H1 (cell line): Measurements from ENCODE around the gene TRIM21. TPM values are rescaled to one million over a fixed set of nuclear protein-coding genes. Genes with fewer than 3 reads are reported as not detected.

Experiments
- CTCF ChIA-PET: fragments of 300-600 bp; sonication (Branson Sonifier 250); formaldehyde crosslinking; loops from one replicate; lab custom pipeline; 2021; ENCODE audit not compliant: partially characterized antibody; lab: Charles Lee
- POLR2A ChIA-PET: fragments of 300-600 bp; sonication (Branson Sonifier 250); formaldehyde crosslinking; loops from one replicate; lab custom pipeline; 2021; ENCODE audit warnings: inconsistent platforms; ENCODE audit not compliant: partially characterized antibody; lab: Charles Lee
- DNase-seq, 2 experiments: peaks; one replicate each; pipeline versions ENCODE4 v3.0.0 to v3.0.0-alpha.2; 2010 to 2022; ENCODE audit warnings: low spot score in 2 of 2, low read depth in 1 of 2, mixed read lengths in 1 of 2
- FAIRE-seq: peaks from 2 replicates; lab custom pipeline; 2011; peaks lifted over from hg19 to GRCh38; lab: Jason Lieb, UNC
- H2AFZ ChIP-seq: 2 replicates; pipeline ENCODE4 v1.8.1; 2012; ENCODE audit warnings: low read length, inconsistent platforms
- H2AK5ac ChIP-seq: 2 replicates; pipeline ENCODE4 v1.6.1; 2013; ENCODE audit warnings: low read depth, low read length
- H2BK120ac ChIP-seq: replicated peaks from 2 replicates; pipeline ENCODE3; 2013; ENCODE audit warnings: low read depth, low read length, inconsistent platforms
- H2BK12ac ChIP-seq: 2 replicates; pipeline ENCODE4 v1.6.1; 2013; ENCODE audit warnings: low read depth, low read length
- H2BK15ac ChIP-seq: 2 replicates; pipeline ENCODE4 v1.6.1; 2013; ENCODE audit warnings: low read length
- H2BK20ac ChIP-seq: 2 replicates; pipeline ENCODE4 v1.6.1; 2013; ENCODE audit warnings: low read length
- H2BK5ac ChIP-seq: 2 replicates; pipeline ENCODE4 v1.6.1; 2013; ENCODE audit warnings: low read depth, low read length
- H3K14ac ChIP-seq: 2 replicates; pipeline ENCODE4 v1.6.1; 2013; ENCODE audit warnings: inconsistent platforms; ENCODE audit not compliant: insufficient read length
- H3K18ac ChIP-seq: 2 replicates; pipeline ENCODE4 v1.6.1; 2013; ENCODE audit warnings: low read length; ENCODE audit errors: extremely low read depth
- H3K23ac ChIP-seq: 2 replicates; pipeline ENCODE4 v1.6.1; 2013; ENCODE audit warnings: inconsistent platforms; ENCODE audit not compliant: insufficient read length
- H3K23me2 ChIP-seq: 2 replicates; pipeline ENCODE4 v1.6.1; 2013; ENCODE audit warnings: low read depth, low read length
- H3K27ac ChIP-seq: 2 replicates; pipeline ENCODE4 v1.6.1; 2011; ENCODE audit warnings: low read depth, low read length, inconsistent platforms
- H3K27me3 ChIP-seq, 4 experiments: replicated peaks in 1 of 4; 1 replicate in 1 of 4; 2 replicates in 3 of 4; pipeline versions ENCODE4 v1.6.1 to v1.8.1; 2011 to 2013; ENCODE audit warnings: low read length in 3 of 4, mild to moderate bottlenecking in 3 of 4, inconsistent platforms in 2 of 4, mixed read lengths in 2 of 4, moderate library complexity in 1 of 4; ENCODE audit not compliant: control insufficient read depth in 3 of 4, insufficient read depth in 3 of 4; ENCODE audit errors: extremely low read depth in 1 of 4
- H3K36me3 ChIP-seq, 4 experiments: 2 replicates each; pipeline versions ENCODE4 v1.6.1 to v1.8.1; 2011 to 2013; ENCODE audit warnings: mild to moderate bottlenecking in 4 of 4, low read length in 3 of 4, moderate library complexity in 2 of 4, control low read depth in 1 of 4, inconsistent platforms in 1 of 4; ENCODE audit not compliant: insufficient read depth in 4 of 4, control insufficient read depth in 2 of 4
- H3K4ac ChIP-seq: replicated peaks from 2 replicates; pipeline ENCODE3; 2013; ENCODE audit warnings: low read length, low read depth, mixed read lengths, inconsistent platforms; ENCODE audit not compliant: insufficient read length
- H3K4me1 ChIP-seq, 4 experiments: replicated peaks in 1 of 4; 1 replicate in 1 of 4; 2 replicates in 3 of 4; pipeline versions ENCODE4 v1.6.1 to v1.8.1; 2011 to 2013; ENCODE audit warnings: low read length in 3 of 4, inconsistent platforms in 2 of 4, mixed read lengths in 1 of 4; ENCODE audit not compliant: insufficient read depth in 4 of 4, control insufficient read depth in 3 of 4
- H3K4me2 ChIP-seq, 2 experiments: 2 replicates each; pipeline versions ENCODE4 v1.6.1 to v1.8.1; 2011 to 2013; ENCODE audit warnings: low read depth in 2 of 2, low read length in 2 of 2, control low read depth in 1 of 2, inconsistent platforms in 1 of 2, mild to moderate bottlenecking in 1 of 2; ENCODE audit not compliant: insufficient read depth in 1 of 2
- H3K4me3 ChIP-seq, 4 experiments: fragments of 200-600, 300-600 bp in 1 of 4; sonication (generic), shearing (Covaris generic), sonication (Bioruptor Twin) in 1 of 4; 2 replicates each; pipeline versions ENCODE4 v1.5.1 to v1.8.1; 2011 to 2016; ENCODE audit warnings: low read length in 4 of 4, low read depth in 3 of 4, control low read depth in 2 of 4, inconsistent platforms in 2 of 4, mild to moderate bottlenecking in 2 of 4, mixed read lengths in 1 of 4, moderate library complexity in 1 of 4; ENCODE audit not compliant: insufficient read depth in 2 of 4; ENCODE audit errors: extremely low read depth in 1 of 4
- H3K56ac ChIP-seq: replicated peaks from 2 replicates; pipeline ENCODE3; 2013; ENCODE audit warnings: low read depth, mild to moderate bottlenecking, mixed read lengths, low read length, inconsistent platforms; ENCODE audit not compliant: insufficient read length
- H3K79me1 ChIP-seq: 2 replicates; pipeline ENCODE4 v1.6.1; 2013; ENCODE audit warnings: low read depth, low read length, control low read depth
- H3K79me2 ChIP-seq, 2 experiments: 2 replicates each; pipeline versions ENCODE4 v1.6.1 to v1.8.1; 2012 to 2013; ENCODE audit warnings: low read length in 2 of 2, mild to moderate bottlenecking in 2 of 2, inconsistent platforms in 1 of 2; ENCODE audit not compliant: insufficient read depth in 2 of 2, control insufficient read depth in 1 of 2
- H3K9ac ChIP-seq, 4 experiments: replicated peaks in 1 of 4; 1 replicate in 1 of 4; 2 replicates in 3 of 4; pipeline versions ENCODE4 v1.6.1 to v1.8.1; 2011 to 2013; ENCODE audit warnings: low read depth in 3 of 4, low read length in 3 of 4, control low read depth in 2 of 4, mild to moderate bottlenecking in 2 of 4, moderate library complexity in 2 of 4, inconsistent platforms in 1 of 4; ENCODE audit errors: extremely low read depth in 1 of 4
- H3K9me3 ChIP-seq, 2 experiments: 2 replicates each; pipeline versions ENCODE4 v1.6.1 to v1.8.1; 2012 to 2013; ENCODE audit warnings: mild to moderate bottlenecking in 2 of 2, moderate library complexity in 2 of 2, control low read depth in 1 of 2, inconsistent platforms in 1 of 2, low read depth in 1 of 2, low read length in 1 of 2, mixed read lengths in 1 of 2; ENCODE audit not compliant: insufficient read depth in 2 of 2
- H4K20me1 ChIP-seq, 2 experiments: replicated peaks in 1 of 2; 2 replicates each; pipeline versions ENCODE3 to v1.8.1; 2011 to 2013; ENCODE audit warnings: inconsistent platforms in 2 of 2, low read length in 2 of 2, mild to moderate bottlenecking in 1 of 2; ENCODE audit not compliant: insufficient read depth in 2 of 2, control insufficient read depth in 1 of 2
- H4K5ac ChIP-seq: 2 replicates; pipeline ENCODE4 v1.6.1; 2013; ENCODE audit warnings: low read length, low read depth, mixed read lengths, inconsistent platforms; ENCODE audit not compliant: insufficient read length
- H4K8ac ChIP-seq: 2 replicates; pipeline ENCODE4 v1.8.0; 2013; ENCODE audit warnings: mild to moderate bottlenecking, moderate library complexity, low read length, inconsistent platforms; ENCODE audit not compliant: insufficient read depth; ENCODE audit errors: extremely low read depth
- H4K91ac ChIP-seq: replicated peaks from 2 replicates; pipeline ENCODE3; 2013; ENCODE audit warnings: low read length, mixed read lengths, inconsistent platforms; ENCODE audit not compliant: insufficient read length
- EZH2 ChIP-seq: fragments of 200-600 bp; sonication (generic); IDR thresholded peaks from 2 replicates; pipeline ENCODE4 v1.7.1; 2012; ENCODE audit warnings: low read depth, mild to moderate bottlenecking, moderate library complexity, low read length, inconsistent platforms; ENCODE audit not compliant: severe bottlenecking
- JUN ChIP-seq: IDR thresholded peaks from 2 replicates; pipeline ENCODE4 v1.6.1; 2011; ENCODE audit warnings: low read depth, mild to moderate bottlenecking, improper control_type of control experiment, low read length
- KDM5A ChIP-seq: fragments of 200-600 bp; IDR thresholded peaks from 2 replicates; pipeline ENCODE4 v1.7.1; 2012; ENCODE audit warnings: mild to moderate bottlenecking, low read length, inconsistent platforms, mixed read lengths
- NANOG ChIP-seq: IDR thresholded peaks from 2 replicates; pipeline ENCODE4 v1.6.1; 2011; ENCODE audit warnings: low read length, low read depth, mild to moderate bottlenecking, inconsistent platforms; ENCODE audit not compliant: insufficient read depth, poor library complexity, severe bottlenecking
- POU5F1 ChIP-seq: IDR thresholded peaks from 2 replicates; pipeline ENCODE4 v1.6.1; 2011; ENCODE audit warnings: low read depth, mild to moderate bottlenecking, low read length, moderate library complexity
- SIRT6 ChIP-seq: IDR thresholded peaks from one replicate; pipeline ENCODE4 v1.7.1; 2012; ENCODE audit warnings: low read length, inconsistent platforms
- WGBS, 2 experiments: shearing (Covaris generic) in 1 of 2; methylation state at CpG; one replicate each; pipeline versions ENCODE4 v1.1.6 to v1.1.7; 2013 to 2015; ENCODE audit warnings: low lambda C conversion rate in 2 of 2, mixed read lengths in 2 of 2, inconsistent platforms in 1 of 2, low coverage in 1 of 2, missing lambda C conversion rate in 1 of 2; ENCODE audit not compliant: insufficient replicate concordance in 2 of 2, insufficient coverage in 1 of 2, insufficient read length in 1 of 2; ENCODE audit errors: extremely low coverage in 1 of 2, missing lambda C conversion rate in 1 of 2; 5-methylcytosine and 5-hydroxymethylcytosine counted together
- polyA plus RNA-seq, 7 experiments: library from polyadenylated mRNA; depleted of rRNA in 3 of 7; stranded (reverse) in 5 of 7; unstranded in 2 of 7; fragments of >200 nt in 5 of 7; fragments of 200-250 nt in 2 of 7; gene quantifications; 1 replicate in 5 of 7; 2 replicates in 1 of 7; 4 replicates in 1 of 7; pipeline versions ENCODE4 v1.2.1 to v1.2.3, GENCODE V29; 2011 to 2013; ENCODE audit warnings: missing spikeins in 2 of 7, mixed read lengths in 2 of 7
- total RNA-seq: library from RNA; stranded (reverse); fragmentation: NEBNext Ultra II Directional; extraction: Animal tissue kit (Norgen Biotek cat#: 25700); gene quantifications from 2 replicates; pipeline ENCODE4 v1.2.1, GENCODE V29; 2021

The TRIM21 gene
- total and polyA plus RNA-seq, 2 of the 8 experiments (the other 6 are each of a cell fraction or from before 2014, with no cell fraction given) = 15.6 to 16.7 TPM

GRCh38 chr11:4436411-4436810, 42.9 kb upstream of the TRIM21 start:
- ChIA-PET POLR2A (no interaction called here), CTCF (no interaction called here)
- no peak overlapping the region for H3K4me3 ChIP-seq
- no peak overlapping the region for H3K27ac ChIP-seq
- no peak overlapping the region for H2BK120ac ChIP-seq
- H3K9ac ChIP-seq = no peak overlapping the region
- H3K36me3 ChIP-seq = no peaks in the 10 kb centered on the region
- no peak overlapping the region for H2BK20ac ChIP-seq
- no peak overlapping the region for H2AK5ac ChIP-seq
- 88% methylated on average over 1 of the region's 1 CpG; no CpG with 5 or more reads in 1 of the 2 experiments for WGBS, 2 experiments
- no peak overlapping the region for H3K23ac ChIP-seq
- H3K9me3 ChIP-seq = no peaks in the 10 kb centered on the region
- H2BK12ac ChIP-seq = no peak overlapping the region
- no peaks in the 10 kb centered on the region for H3K79me1 ChIP-seq
- H3K18ac ChIP-seq = no peak overlapping the region
- no peak overlapping the region for H2BK15ac ChIP-seq
- no peak for TF ChIP-seq EZH2
- no peak for TF ChIP-seq POU5F1
- no peak for TF ChIP-seq NANOG
- no peak for TF ChIP-seq SIRT6
- TF ChIP-seq KDM5A = no peak
- no peak for TF ChIP-seq JUN
- H4K5ac ChIP-seq = no peak overlapping the region
- H3K23me2 ChIP-seq = no peaks in the 10 kb centered on the region
- FAIRE-seq (no peak), DNase-seq (no peak)
- H2AFZ ChIP-seq = no peak overlapping the region
- H4K20me1 ChIP-seq = no peaks in the 10 kb centered on the region
- H3K14ac ChIP-seq = no peak overlapping the region
- H3K4me2 ChIP-seq = no peak overlapping the region
- no peak overlapping the region for H3K56ac ChIP-seq
- no peak overlapping the region for H3K4ac ChIP-seq
- H2BK5ac ChIP-seq = no peak overlapping the region
- peaks cover 0 to 6% (median 0%) of the 10 kb centered on the region in 4 experiments; a peak in 2 of 7 replicates for H3K4me1 ChIP-seq
- no peak overlapping the region for H4K8ac ChIP-seq
- no peak overlapping the region for H4K91ac ChIP-seq
- no peaks in the 10 kb centered on the region for H3K79me2 ChIP-seq
- no peaks in the 10 kb centered on the region for H3K27me3 ChIP-seq
